HFFc6 (cell line): ENCODE measurements around the gene FRMD7. TPM values are rescaled to one million over a fixed set of nuclear protein-coding genes. Genes with fewer than 3 reads are reported as not detected.
"Not testable (repeated sequence)": the region's sequence is repeated elsewhere in the genome, so short reads cannot be mapped to it uniquely, and the experiment has no call there.

Source experiments
- DNase-seq: peaks from one replicate; pipeline ENCODE4 v3.0.0-alpha.2; 2018
- H3K27ac Mint-ChIP-seq: 2 replicates; pipeline ENCODE4 v1.8.0; 2020; ENCODE audit warnings: mild to moderate bottlenecking, mixed read lengths
- H3K27me3 Mint-ChIP-seq: 2 replicates; pipeline ENCODE4 v1.8.0; 2021; ENCODE audit warnings: mild to moderate bottlenecking, moderate library complexity, mixed read lengths; ENCODE audit not compliant: insufficient read depth
- H3K36me3 Mint-ChIP-seq: 2 replicates; pipeline ENCODE4 v1.8.0; 2021; ENCODE audit warnings: low read depth, mixed read lengths
- H3K4me1 Mint-ChIP-seq: 2 replicates; pipeline ENCODE4 v1.8.0; 2020; ENCODE audit warnings: low read depth, mixed read lengths
- H3K4me3 Mint-ChIP-seq: 2 replicates; pipeline ENCODE4 v1.8.0; 2020; ENCODE audit warnings: mild to moderate bottlenecking, moderate library complexity, mixed read lengths
- H3K9me3 Mint-ChIP-seq: 2 replicates; pipeline ENCODE4 v1.8.0; 2020; ENCODE audit warnings: mild to moderate bottlenecking, mixed read lengths
- total RNA-seq, 6 experiments: library from RNA; stranded (reverse); fragmentation: NEBNext Ultra II Directional; extraction: Animal tissue kit (Norgen Biotek cat#: 25700); gene quantifications; 2 replicates in 1 of 6; 3 replicates in 5 of 6; pipeline ENCODE4 v1.2.3, GENCODE V29; 2021
- TF ChIP-seq, protein P1 (sequence below): fragments of 200-600 bp; sonication (generic); IDR thresholded peaks from 2 replicates; pipeline ENCODE4 v1.5.0; 2021; ENCODE audit warnings: antibody characterized with exemption, mild to moderate bottlenecking

Gene FRMD7
- total RNA-seq, 6 experiments from 2014 or later = not detected

DNA sequence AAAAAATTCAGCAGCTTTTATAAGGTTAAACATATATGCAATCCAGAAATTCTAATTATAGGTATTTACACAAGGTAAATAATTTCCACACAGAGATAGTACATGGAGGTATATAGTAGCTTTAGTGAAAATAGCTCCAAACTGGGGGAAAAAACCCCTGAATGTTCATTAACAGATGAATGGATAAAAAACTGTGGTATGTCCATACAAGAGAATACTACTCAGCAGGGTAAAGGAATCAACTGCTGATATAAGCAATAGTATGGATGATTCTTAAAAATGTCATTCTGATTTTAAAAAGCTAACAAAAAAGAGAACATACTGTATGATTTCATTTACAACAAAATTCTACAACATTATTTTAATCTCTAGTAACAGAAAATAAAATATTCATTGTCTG lies 37.2 kb upstream of the FRMD7 start:
- H3K27me3 Mint-ChIP-seq = peaks cover 9% of the 10 kb centered on the region; the same call in 1 of the 2 replicates
- no peak overlapping the region for H3K4me3 Mint-ChIP-seq
- H3K27ac Mint-ChIP-seq = no peak overlapping the region
- H3K36me3 Mint-ChIP-seq = no peaks in the 10 kb centered on the region
- TF ChIP-seq, protein P1, sequence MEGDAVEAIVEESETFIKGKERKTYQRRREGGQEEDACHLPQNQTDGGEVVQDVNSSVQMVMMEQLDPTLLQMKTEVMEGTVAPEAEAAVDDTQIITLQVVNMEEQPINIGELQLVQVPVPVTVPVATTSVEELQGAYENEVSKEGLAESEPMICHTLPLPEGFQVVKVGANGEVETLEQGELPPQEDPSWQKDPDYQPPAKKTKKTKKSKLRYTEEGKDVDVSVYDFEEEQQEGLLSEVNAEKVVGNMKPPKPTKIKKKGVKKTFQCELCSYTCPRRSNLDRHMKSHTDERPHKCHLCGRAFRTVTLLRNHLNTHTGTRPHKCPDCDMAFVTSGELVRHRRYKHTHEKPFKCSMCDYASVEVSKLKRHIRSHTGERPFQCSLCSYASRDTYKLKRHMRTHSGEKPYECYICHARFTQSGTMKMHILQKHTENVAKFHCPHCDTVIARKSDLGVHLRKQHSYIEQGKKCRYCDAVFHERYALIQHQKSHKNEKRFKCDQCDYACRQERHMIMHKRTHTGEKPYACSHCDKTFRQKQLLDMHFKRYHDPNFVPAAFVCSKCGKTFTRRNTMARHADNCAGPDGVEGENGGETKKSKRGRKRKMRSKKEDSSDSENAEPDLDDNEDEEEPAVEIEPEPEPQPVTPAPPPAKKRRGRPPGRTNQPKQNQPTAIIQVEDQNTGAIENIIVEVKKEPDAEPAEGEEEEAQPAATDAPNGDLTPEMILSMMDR = no peak
- H3K4me1 Mint-ChIP-seq = no peaks in the 10 kb centered on the region
- no peak for DNase-seq
- no peaks in the 10 kb centered on the region; the same call in 1 of the 2 replicates for H3K9me3 Mint-ChIP-seq

GRCh38 chrX:132163094-132163493 lies 35.3 kb upstream of the FRMD7 start:
- H3K27me3 Mint-ChIP-seq, DNase-seq, H3K4me3 Mint-ChIP-seq, H3K27ac Mint-ChIP-seq, H3K4me1 Mint-ChIP-seq, H3K9me3 Mint-ChIP-seq, H3K36me3 Mint-ChIP-seq: not testable (repeated sequence)

GRCh38 chrX:132153166-132153565 lies 25.3 kb upstream of the FRMD7 start:
- Mint-ChIP-seq H3K36me3 (no peaks in the 10 kb centered on the region), H3K27me3 (peaks cover 3% of the 10 kb centered on the region)

GRCh38 chrX:132146456-132146855 lies 18.6 kb upstream of the FRMD7 start:
- no peaks in the 10 kb centered on the region for H3K27me3 Mint-ChIP-seq
- H3K4me1 Mint-ChIP-seq = no peaks in the 10 kb centered on the region
- no peaks in the 10 kb centered on the region for H3K9me3 Mint-ChIP-seq
- no peak overlapping the region for H3K4me3 Mint-ChIP-seq
- TF ChIP-seq, protein P1 = no peak
- H3K27ac Mint-ChIP-seq = no peak overlapping the region
- H3K36me3 Mint-ChIP-seq = no peaks in the 10 kb centered on the region
- no peak for DNase-seq

More at GRCh38 chrX:132153166-132153565, 25.3 kb upstream of the FRMD7 start:
- DNase-seq = no peak
- no peak overlapping the region for H3K4me3 Mint-ChIP-seq
- no peaks in the 10 kb centered on the region for H3K4me1 Mint-ChIP-seq
- no peaks in the 10 kb centered on the region for H3K9me3 Mint-ChIP-seq
- TF ChIP-seq, protein P1 = no peak
- H3K27ac Mint-ChIP-seq = no peak overlapping the region

DNA sequence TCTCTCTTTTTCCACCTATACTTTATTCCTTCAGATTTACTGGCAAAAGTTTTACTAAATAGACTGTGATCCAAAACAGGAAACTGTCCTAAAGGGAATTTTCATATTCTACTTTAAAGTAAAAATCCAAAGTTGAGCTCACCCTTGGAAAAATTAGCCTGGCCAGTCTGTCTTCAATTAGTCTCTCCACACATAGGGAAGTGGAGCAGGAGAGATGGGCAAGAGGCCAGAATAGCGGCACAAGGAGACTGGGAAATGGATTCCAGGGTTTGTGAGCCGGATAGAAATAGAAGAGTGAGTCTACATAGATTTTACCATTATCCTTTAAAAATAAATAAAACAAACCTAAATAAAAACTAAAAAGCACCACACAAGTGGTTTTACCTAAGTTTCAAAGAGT lies 16.2 kb upstream of the FRMD7 start:
- no peak for DNase-seq
- TF ChIP-seq, protein P1 = no peak
- no peak overlapping the region for H3K27ac Mint-ChIP-seq
- no peaks in the 10 kb centered on the region for H3K27me3 Mint-ChIP-seq
- H3K4me1 Mint-ChIP-seq = no peaks in the 10 kb centered on the region
- H3K9me3 Mint-ChIP-seq = no peaks in the 10 kb centered on the region
- no peak overlapping the region for H3K4me3 Mint-ChIP-seq
- no peaks in the 10 kb centered on the region for H3K36me3 Mint-ChIP-seq

DNA sequence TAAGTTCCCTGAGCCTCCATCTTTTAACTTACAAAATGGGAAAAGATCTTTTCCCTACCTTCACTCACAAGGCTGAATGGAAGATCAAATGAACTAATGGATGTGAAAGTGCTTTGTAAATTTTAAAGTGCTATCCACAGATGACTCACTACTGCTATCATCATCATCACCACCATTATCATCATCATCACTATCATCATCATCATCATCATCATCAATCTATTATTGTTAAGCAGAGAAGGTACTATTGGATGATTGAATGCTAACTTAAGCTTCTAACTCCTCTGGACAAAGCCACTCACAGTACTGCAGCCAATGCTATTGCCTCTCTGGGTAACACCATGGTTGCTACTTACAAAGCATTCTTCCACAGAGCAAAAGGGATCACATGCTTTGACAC lies 1.9 kb downstream of the FRMD7 start:
- H3K4me1 Mint-ChIP-seq = peaks cover 4% of the 10 kb centered on the region; the same call in 1 of the 2 replicates
- no peak for DNase-seq
- H3K27me3 Mint-ChIP-seq = peaks cover 4% of the 10 kb centered on the region
- H3K4me3 Mint-ChIP-seq = no peak overlapping the region
- TF ChIP-seq, protein P1 = no peak
- no peaks in the 10 kb centered on the region for H3K9me3 Mint-ChIP-seq
- H3K36me3 Mint-ChIP-seq = no peaks in the 10 kb centered on the region
- no peak overlapping the region for H3K27ac Mint-ChIP-seq
